Natural killer cell treated with Interleukin-12 subunit alpha and Interleukin-12 subunit beta and Interleukin-15 and Interleukin-18, amount 100 ng/mL, for 72 hours (primary cell): ENCODE measurements around the gene SLAMF7. TPM values are rescaled to one million over a fixed set of nuclear protein-coding genes. Genes with fewer than 3 reads are reported as not detected.

ENCODE experiments used
- ATAC-seq, 2 donors: fragments of 150-1000 bp; cut with Tn5 transposase in 1 of 2; sonication (Bioruptor Pico), chemical (Tn5 transposase) in 1 of 2; 2 replicates each; pipeline ENCODE4 v1.10.0; 2021
- DNase-seq: peaks from one replicate; pipeline ENCODE4 v3.0.0; 2022; ENCODE audit warnings: low spot score
- H3K27ac Mint-ChIP-seq, 2 donors: 1 replicate in 1 of 2; 2 replicates in 1 of 2; pipeline ENCODE4 v1.8.0; 2022; ENCODE audit warnings: mixed read lengths in 2 of 2, mild to moderate bottlenecking in 1 of 2, moderate library complexity in 1 of 2
- H3K27me3 Mint-ChIP-seq, 2 donors: 1 replicate in 1 of 2; 2 replicates in 1 of 2; pipeline ENCODE4 v1.8.0; 2022; ENCODE audit warnings: mixed read lengths in 2 of 2
- H3K36me3 Mint-ChIP-seq: one replicate; pipeline ENCODE4 v1.8.0; 2022; ENCODE audit warnings: mixed read lengths
- H3K4me1 Mint-ChIP-seq, 2 donors: 1 replicate in 1 of 2; 2 replicates in 1 of 2; pipeline ENCODE4 v1.8.0; 2022; ENCODE audit warnings: low read depth in 2 of 2, mixed read lengths in 2 of 2, mild to moderate bottlenecking in 1 of 2
- H3K4me3 Mint-ChIP-seq: one replicate; pipeline ENCODE4 v1.8.0; 2022; ENCODE audit warnings: mixed read lengths
- H3K9me3 Mint-ChIP-seq: 2 replicates; pipeline ENCODE4 v1.8.0; 2022; ENCODE audit warnings: mixed read lengths
- total RNA-seq, 2 donors: library from RNA; stranded (reverse); gene quantifications; one replicate each; pipeline ENCODE4 v1.2.3, GENCODE V29; 2022

Gene SLAMF7
- total RNA-seq, 2 donors from 2014 or later = 677 to 1,669 TPM

DNA sequence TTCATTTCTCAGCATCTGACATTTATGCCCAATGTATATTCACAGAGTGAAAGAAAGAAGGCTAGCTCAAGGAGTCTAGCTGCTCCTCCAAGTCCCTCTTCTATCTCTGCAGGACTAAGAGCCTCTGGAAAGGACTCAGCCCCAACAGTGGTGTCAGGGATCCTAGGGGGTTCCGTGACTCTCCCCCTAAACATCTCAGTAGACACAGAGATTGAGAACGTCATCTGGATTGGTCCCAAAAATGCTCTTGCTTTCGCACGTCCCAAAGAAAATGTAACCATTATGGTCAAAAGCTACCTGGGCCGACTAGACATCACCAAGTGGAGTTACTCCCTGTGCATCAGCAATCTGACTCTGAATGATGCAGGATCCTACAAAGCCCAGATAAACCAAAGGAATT lies 60.6 kb downstream of the SLAMF7 start:
- no peaks in the 10 kb centered on the region for H3K9me3 Mint-ChIP-seq
- DNase-seq (no peak), ATAC-seq (no peak)
- peak overlapping the region; percentile 65 to 88 for H3K27ac Mint-ChIP-seq
- peaks cover under 1% of the 10 kb centered on the region for H3K36me3 Mint-ChIP-seq
- H3K4me1 Mint-ChIP-seq = peaks cover 68 to 73% of the 10 kb centered on the region in 2 donors
- peak overlapping the region; percentile 77 for H3K4me3 Mint-ChIP-seq
- no peaks in the 10 kb centered on the region for H3K27me3 Mint-ChIP-seq

- no peaks in the 10 kb centered on the region for H3K9me3 Mint-ChIP-seq
- H3K27me3 Mint-ChIP-seq = no peaks in the 10 kb centered on the region
- H3K4me1 Mint-ChIP-seq = peaks cover 71 to 74% of the 10 kb centered on the region in 2 donors
- DNase-seq (no peak), ATAC-seq (no peak)
- H3K4me3 Mint-ChIP-seq = peak overlapping the region; percentile 77
- peaks cover 6% of the 10 kb centered on the region for H3K36me3 Mint-ChIP-seq
- H3K27ac Mint-ChIP-seq = peak overlapping the region; percentile 65 to 88
These were observed 61.1 kb downstream of the SLAMF7 start for GRCh38 chr1:160800142-160800541.

DNA sequence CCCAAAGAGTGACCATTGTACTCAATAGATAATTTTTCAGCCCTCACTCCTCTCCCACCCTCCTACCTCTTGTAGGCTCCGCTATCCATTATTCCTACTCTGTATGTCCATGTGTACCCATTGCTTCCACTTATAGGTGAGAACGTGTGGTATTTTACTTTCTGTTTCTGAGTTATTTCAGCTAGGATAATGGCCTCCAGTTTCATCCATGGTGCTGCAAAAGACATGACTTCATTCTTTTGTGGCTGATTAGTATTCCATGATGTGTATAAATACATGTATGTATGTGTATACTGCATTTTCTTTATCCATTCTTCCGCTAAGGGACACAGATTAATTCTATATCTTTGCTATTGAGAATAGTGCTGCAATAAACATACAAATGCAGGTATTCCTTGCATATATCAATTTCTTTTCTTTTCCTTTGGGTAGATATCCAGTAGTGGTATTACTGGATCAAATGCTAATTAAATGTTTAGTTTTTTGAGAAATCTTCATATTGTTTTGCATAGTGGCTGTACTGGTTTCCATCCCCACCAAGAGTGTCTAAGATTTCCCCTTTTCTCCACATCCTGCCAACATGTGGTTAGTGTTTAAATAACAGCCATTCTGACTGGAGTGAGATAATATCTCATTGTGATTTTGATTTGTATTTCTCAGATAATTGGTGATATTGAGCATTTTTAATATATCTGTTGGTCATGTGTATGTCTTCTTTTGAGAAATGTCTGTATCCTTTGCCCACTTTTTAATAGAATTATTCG lies 61.8 kb downstream of the SLAMF7 start:
- Mint-ChIP-seq H3K27ac (peak overlapping the region; percentile 65 to 88), H3K4me1 (peaks cover 69 to 75% of the 10 kb centered on the region in 2 donors), H3K27me3 (no peaks in the 10 kb centered on the region), H3K36me3 (peaks cover 11% of the 10 kb centered on the region), H3K9me3 (peaks cover 4% of the 10 kb centered on the region), H3K4me3 (peak overlapping the region; percentile 77)
- peak; percentile 64 to 71 for ATAC-seq
- DNase-seq = no peak

GRCh38 chr1:160801836-160802580 lies 63.0 kb downstream of the SLAMF7 start:
- Mint-ChIP-seq H3K4me3 (no peak overlapping the region), H3K27ac (peak overlapping the region in 1 of 2 donors; percentile 88), H3K9me3 (peaks cover 5% of the 10 kb centered on the region), H3K4me1 (peaks cover 67 to 75% of the 10 kb centered on the region in 2 donors), H3K27me3 (no peaks in the 10 kb centered on the region), H3K36me3 (peaks cover 21% of the 10 kb centered on the region)
- DNase-seq (no peak), ATAC-seq (no peak)

Other genes with a start within 250 kb of the SLAMF7 start
- gene SLAMF6, start 216.0 kb upstream of the SLAMF7 start, total RNA-seq = 10 to 100 TPM; 10.9 to 17.7 TPM
- 10 to 100 TPM in 1 of 2 donors, 1 to 10 TPM in 1; 3.8 to 13.4 TPM for gene CD84, start 159.8 kb upstream of the SLAMF7 start, total RNA-seq
- gene SLAMF1, start 92.2 kb upstream of the SLAMF7 start, total RNA-seq = 10 to 100 TPM; 52.1 to 86.2 TPM
- 100 to 1,000 TPM; 434 to 816 TPM for gene CD48, start 27.4 kb upstream of the SLAMF7 start, total RNA-seq
- gene LY9, start 56.9 kb downstream of the SLAMF7 start, total RNA-seq = 1 to 10 TPM in 1 of 2 donors, under 1 TPM in 1; 0.92 to 1.2 TPM
- gene CD244, start 123.6 kb downstream of the SLAMF7 start, total RNA-seq = 10 to 100 TPM; 36.6 to 64.4 TPM
- gene ITLN1, start 145.9 kb downstream of the SLAMF7 start, total RNA-seq = not detected
- gene ITLN2, start 215.6 kb downstream of the SLAMF7 start, total RNA-seq = not detected